Transverse colon (tissue), 4 donors: ENCODE results near the gene DPYD.

Source experiments
- EP300 ChIP-seq: sonication (generic); formaldehyde crosslinking; IDR thresholded peaks from one replicate; pipeline ENCODE4 v1.6.1; 2017; ENCODE audit warnings: antibody characterized with exemption, low read depth
- POLR2A ChIP-seq: fragments of 450-650 bp; IDR thresholded peaks from one replicate; pipeline ENCODE4 v1.6.1; 2016; ENCODE audit warnings: antibody characterized with exemption, mild to moderate bottlenecking, moderate library complexity
- POLR2AphosphoS5 ChIP-seq, 3 donors: sonication (generic); formaldehyde crosslinking; IDR thresholded peaks; one replicate each; pipeline ENCODE4 v1.6.1; 2016; ENCODE audit warnings: antibody characterized with exemption in 3 of 3
- TF ChIP-seq, protein P1 (sequence below), 5 experiments: fragments of 200-600 bp in 3 of 5; fragments of 450-650 bp in 2 of 5; sonication (generic) in 3 of 5; IDR thresholded peaks; 1 replicate in 2 of 5; 2 replicates in 3 of 5; pipeline ENCODE4 v1.5.1; 2016 to 2017; ENCODE audit warnings: antibody characterized with exemption in 5 of 5, inconsistent platforms in 3 of 5, mild to moderate bottlenecking in 2 of 5, moderate library complexity in 1 of 5

- TF ChIP-seq, protein P1, sequence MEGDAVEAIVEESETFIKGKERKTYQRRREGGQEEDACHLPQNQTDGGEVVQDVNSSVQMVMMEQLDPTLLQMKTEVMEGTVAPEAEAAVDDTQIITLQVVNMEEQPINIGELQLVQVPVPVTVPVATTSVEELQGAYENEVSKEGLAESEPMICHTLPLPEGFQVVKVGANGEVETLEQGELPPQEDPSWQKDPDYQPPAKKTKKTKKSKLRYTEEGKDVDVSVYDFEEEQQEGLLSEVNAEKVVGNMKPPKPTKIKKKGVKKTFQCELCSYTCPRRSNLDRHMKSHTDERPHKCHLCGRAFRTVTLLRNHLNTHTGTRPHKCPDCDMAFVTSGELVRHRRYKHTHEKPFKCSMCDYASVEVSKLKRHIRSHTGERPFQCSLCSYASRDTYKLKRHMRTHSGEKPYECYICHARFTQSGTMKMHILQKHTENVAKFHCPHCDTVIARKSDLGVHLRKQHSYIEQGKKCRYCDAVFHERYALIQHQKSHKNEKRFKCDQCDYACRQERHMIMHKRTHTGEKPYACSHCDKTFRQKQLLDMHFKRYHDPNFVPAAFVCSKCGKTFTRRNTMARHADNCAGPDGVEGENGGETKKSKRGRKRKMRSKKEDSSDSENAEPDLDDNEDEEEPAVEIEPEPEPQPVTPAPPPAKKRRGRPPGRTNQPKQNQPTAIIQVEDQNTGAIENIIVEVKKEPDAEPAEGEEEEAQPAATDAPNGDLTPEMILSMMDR (IDR thresholded peaks at IDR 0.05): no peak
- TF ChIP-seq EP300: no peak
- no peak for TF ChIP-seq POLR2A
- no peak for TF ChIP-seq POLR2AphosphoS5 (IDR thresholded peaks at IDR 0.05)
Observed at GRCh38 chr1:97088391-97088790, 832.4 kb downstream of the DPYD start.
